Keratinocyte (primary cell): ENCODE measurements around the gene MISP.

Source experiments
- CTCF ChIP-seq, 3 experiments: IDR thresholded peaks in 1 of 3; conservative IDR thresholded peaks in 1 of 3; optimal IDR thresholded peaks in 1 of 3; 2 replicates in 2 of 3; 3 replicates in 1 of 3; pipeline versions ENCODE3 to v1.5.1; 2011; ENCODE audit warnings: low read length in 3 of 3, mild to moderate bottlenecking in 3 of 3, moderate library complexity in 2 of 3, control low read depth in 1 of 3, inconsistent platforms in 1 of 3; ENCODE audit not compliant: insufficient read depth in 2 of 3; ENCODE audit errors: extremely low read depth in 1 of 3
- EZH2 ChIP-seq: IDR thresholded peaks from one replicate; pipeline ENCODE4 v1.6.1; 2012; ENCODE audit warnings: inconsistent platforms, mild to moderate bottlenecking, low read length, moderate library complexity

GRCh38 chr19:723247-723646 is 27.7 kb upstream of the MISP start:
- TF ChIP-seq CTCF (optimal IDR thresholded peaks at IDR 0.05 in 1 of 3, IDR thresholded peaks at IDR 0.05 in 1 of 3, conservative IDR thresholded peaks at IDR 0.05 in 1 of 3; ENCODE audit: extremely low read depth in 1 of 3, insufficient read depth in 2 of 3, low read length in 3 of 3), result no peak
- no peak for TF ChIP-seq EZH2
